ENCODE data around the gene SLC26A8.

SLC26A8 gene

GRCh38 chr6:36053878-36054277 is 29.4 kb upstream of the SLC26A8 start:
- H3K4me3 ChIP-seq (ENCODE audit: low read depth, low read length) = no peak overlapping the region
- no peaks in the 10 kb centered on the region for H3K36me3 ChIP-seq (ENCODE audit: insufficient read depth, low read length)
- no peak overlapping the region for H2AFZ ChIP-seq (ENCODE audit: low read length, unreplicated experiment)
- no peaks in the 10 kb centered on the region for H3K27me3 ChIP-seq (ENCODE audit: insufficient read depth, low read length)
- no peak overlapping the region for H3K27ac ChIP-seq (ENCODE audit: low read depth, low read length)
- H3K4me1 ChIP-seq (ENCODE audit: control insufficient read depth, insufficient read depth, low read length, unreplicated experiment) = peaks cover 8% of the 10 kb centered on the region
- peaks cover 70% of the 10 kb centered on the region for H3K79me2 ChIP-seq (ENCODE audit: control insufficient read depth, insufficient read depth, low read length, unreplicated experiment)

GRCh38 chr6:36052097-36052496 is 27.7 kb upstream of the SLC26A8 start:
- Histone ChIP-seq H3K27me3 (ENCODE audit: insufficient read depth, low read length) (no peaks in the 10 kb centered on the region), H3K4me1 (ENCODE audit: control insufficient read depth, insufficient read depth, low read length, unreplicated experiment) (peaks cover 8% of the 10 kb centered on the region), H3K27ac (ENCODE audit: low read depth, low read length) (no peak overlapping the region), H3K79me2 (ENCODE audit: control insufficient read depth, insufficient read depth, low read length, unreplicated experiment) (peaks cover 71% of the 10 kb centered on the region), H3K4me3 (ENCODE audit: low read depth, low read length) (no peak overlapping the region), H3K36me3 (ENCODE audit: insufficient read depth, low read length) (no peaks in the 10 kb centered on the region), H2AFZ (ENCODE audit: low read length, unreplicated experiment) (no peak overlapping the region)

- Histone ChIP-seq H3K27ac (ENCODE audit: low read depth, low read length) (no peak overlapping the region), H3K36me3 (ENCODE audit: insufficient read depth, low read length) (no peaks in the 10 kb centered on the region)
Measured at GRCh38 chr6:36050947-36051710, 26.7 kb upstream of the SLC26A8 start.

GRCh38 chr6:36050305-36050704 is 25.9 kb upstream of the SLC26A8 start:
- H3K79me2 ChIP-seq (ENCODE audit: control insufficient read depth, insufficient read depth, low read length, unreplicated experiment) = peaks cover 70% of the 10 kb centered on the region
- no peak overlapping the region for H3K4me3 ChIP-seq (ENCODE audit: low read depth, low read length)
- H3K36me3 ChIP-seq (ENCODE audit: insufficient read depth, low read length) = no peaks in the 10 kb centered on the region
- H3K27me3 ChIP-seq (ENCODE audit: insufficient read depth, low read length) = no peaks in the 10 kb centered on the region
- H3K27ac ChIP-seq (ENCODE audit: low read depth, low read length) = no peak overlapping the region
- H3K4me1 ChIP-seq (ENCODE audit: control insufficient read depth, insufficient read depth, low read length, unreplicated experiment) = peaks cover 8% of the 10 kb centered on the region
- no peak overlapping the region for H2AFZ ChIP-seq (ENCODE audit: low read length, unreplicated experiment)

More at GRCh38 chr6:36050947-36051710, 26.7 kb upstream of the SLC26A8 start:
- Histone ChIP-seq H2AFZ (ENCODE audit: low read length, unreplicated experiment) (no peak overlapping the region), H3K27me3 (ENCODE audit: insufficient read depth, low read length) (no peaks in the 10 kb centered on the region), H3K4me1 (ENCODE audit: control insufficient read depth, insufficient read depth, low read length, unreplicated experiment) (peaks cover 8% of the 10 kb centered on the region), H3K79me2 (ENCODE audit: control insufficient read depth, insufficient read depth, low read length, unreplicated experiment) (peaks cover 71% of the 10 kb centered on the region), H3K4me3 (ENCODE audit: low read depth, low read length) (no peak overlapping the region)

- Histone ChIP-seq H3K27me3 (ENCODE audit: insufficient read depth, low read length) (no peaks in the 10 kb centered on the region), H3K36me3 (ENCODE audit: insufficient read depth, low read length) (no peaks in the 10 kb centered on the region), H3K79me2 (ENCODE audit: control insufficient read depth, insufficient read depth, low read length, unreplicated experiment) (peaks cover 71% of the 10 kb centered on the region), H3K4me1 (ENCODE audit: control insufficient read depth, insufficient read depth, low read length, unreplicated experiment) (peaks cover 8% of the 10 kb centered on the region), H2AFZ (ENCODE audit: low read length, unreplicated experiment) (no peak overlapping the region), H3K4me3 (ENCODE audit: low read depth, low read length) (no peak overlapping the region), H3K27ac (ENCODE audit: low read depth, low read length) (no peak overlapping the region)
Measured at GRCh38 chr6:36049582-36049981, 25.1 kb upstream of the SLC26A8 start.

GRCh38 chr6:36042618-36043260 is 18.3 kb upstream of the SLC26A8 start:
- no peaks in the 10 kb centered on the region for H3K27me3 ChIP-seq (ENCODE audit: insufficient read depth, low read length)
- peaks cover 4% of the 10 kb centered on the region for H3K4me1 ChIP-seq (ENCODE audit: control insufficient read depth, insufficient read depth, low read length, unreplicated experiment)
- H3K79me2 ChIP-seq (ENCODE audit: control insufficient read depth, insufficient read depth, low read length, unreplicated experiment) = peaks cover 84% of the 10 kb centered on the region
- H3K36me3 ChIP-seq (ENCODE audit: insufficient read depth, low read length) = no peaks in the 10 kb centered on the region
- no peak overlapping the region for H2AFZ ChIP-seq (ENCODE audit: low read length, unreplicated experiment)
- H3K27ac ChIP-seq (ENCODE audit: low read depth, low read length) = no peak overlapping the region
- H3K4me3 ChIP-seq (ENCODE audit: low read depth, low read length) = no peak overlapping the region

GRCh38 chr6:36040958-36041357 is 16.5 kb upstream of the SLC26A8 start:
- no peak overlapping the region for H3K27ac ChIP-seq (ENCODE audit: low read depth, low read length)
- H3K79me2 ChIP-seq (ENCODE audit: control insufficient read depth, insufficient read depth, low read length, unreplicated experiment) = peaks cover 86% of the 10 kb centered on the region
- no peak overlapping the region for H2AFZ ChIP-seq (ENCODE audit: low read length, unreplicated experiment)
- peaks cover 4% of the 10 kb centered on the region for H3K4me1 ChIP-seq (ENCODE audit: control insufficient read depth, insufficient read depth, low read length, unreplicated experiment)
- no peaks in the 10 kb centered on the region for H3K27me3 ChIP-seq (ENCODE audit: insufficient read depth, low read length)
- H3K4me3 ChIP-seq (ENCODE audit: low read depth, low read length) = no peak overlapping the region
- no peaks in the 10 kb centered on the region for H3K36me3 ChIP-seq (ENCODE audit: insufficient read depth, low read length)

- Histone ChIP-seq H3K27me3 (ENCODE audit: insufficient read depth, low read length) (no peaks in the 10 kb centered on the region), H3K4me3 (ENCODE audit: low read depth, low read length) (no peak overlapping the region), H3K79me2 (ENCODE audit: control insufficient read depth, insufficient read depth, low read length, unreplicated experiment) (peaks cover 89% of the 10 kb centered on the region), H3K4me1 (ENCODE audit: control insufficient read depth, insufficient read depth, low read length, unreplicated experiment) (peaks cover 8% of the 10 kb centered on the region), H3K36me3 (ENCODE audit: insufficient read depth, low read length) (no peaks in the 10 kb centered on the region), H3K27ac (ENCODE audit: low read depth, low read length) (no peak overlapping the region), H2AFZ (ENCODE audit: low read length, unreplicated experiment) (no peak overlapping the region)
Measured at GRCh38 chr6:36039112-36039511, 14.7 kb upstream of the SLC26A8 start.

- peaks cover 16% of the 10 kb centered on the region for H3K4me1 ChIP-seq (ENCODE audit: control insufficient read depth, insufficient read depth, low read length, unreplicated experiment)
- H3K36me3 ChIP-seq (ENCODE audit: insufficient read depth, low read length) = no peaks in the 10 kb centered on the region
- no peak overlapping the region for H3K4me3 ChIP-seq (ENCODE audit: low read depth, low read length)
- no peak overlapping the region for H3K27ac ChIP-seq (ENCODE audit: low read depth, low read length)
- H3K79me2 ChIP-seq (ENCODE audit: control insufficient read depth, insufficient read depth, low read length, unreplicated experiment) = peaks cover 93% of the 10 kb centered on the region
- H2AFZ ChIP-seq (ENCODE audit: low read length, unreplicated experiment) = no peak overlapping the region
- no peaks in the 10 kb centered on the region for H3K27me3 ChIP-seq (ENCODE audit: insufficient read depth, low read length)
Measured at GRCh38 chr6:36038120-36038876, 13.9 kb upstream of the SLC26A8 start.

- H3K27ac ChIP-seq (ENCODE audit: low read depth, low read length) = no peak overlapping the region
- H3K36me3 ChIP-seq (ENCODE audit: insufficient read depth, low read length) = no peaks in the 10 kb centered on the region
- peaks cover 95% of the 10 kb centered on the region for H3K79me2 ChIP-seq (ENCODE audit: control insufficient read depth, insufficient read depth, low read length, unreplicated experiment)
- no peaks in the 10 kb centered on the region for H3K27me3 ChIP-seq (ENCODE audit: insufficient read depth, low read length)
- H3K4me3 ChIP-seq (ENCODE audit: low read depth, low read length) = no peak overlapping the region
- H3K4me1 ChIP-seq (ENCODE audit: control insufficient read depth, insufficient read depth, low read length, unreplicated experiment) = peaks cover 25% of the 10 kb centered on the region
- no peak overlapping the region for H2AFZ ChIP-seq (ENCODE audit: low read length, unreplicated experiment)
Measured at GRCh38 chr6:36035225-36035624, 10.8 kb upstream of the SLC26A8 start.
